ENCODE results near the gene ZSWIM6.
A peak's percentile ranks its signal among the peaks of the same experiment; 100 is the strongest.

ZSWIM6 gene

GRCh38 chr5:61307611-61308010 lies 24.4 kb upstream of the ZSWIM6 start:
- no peak for DNase-seq

- DNase-seq, result no peak
Observed at GRCh38 chr5:61308712-61309111, 23.3 kb upstream of the ZSWIM6 start.

DNA sequence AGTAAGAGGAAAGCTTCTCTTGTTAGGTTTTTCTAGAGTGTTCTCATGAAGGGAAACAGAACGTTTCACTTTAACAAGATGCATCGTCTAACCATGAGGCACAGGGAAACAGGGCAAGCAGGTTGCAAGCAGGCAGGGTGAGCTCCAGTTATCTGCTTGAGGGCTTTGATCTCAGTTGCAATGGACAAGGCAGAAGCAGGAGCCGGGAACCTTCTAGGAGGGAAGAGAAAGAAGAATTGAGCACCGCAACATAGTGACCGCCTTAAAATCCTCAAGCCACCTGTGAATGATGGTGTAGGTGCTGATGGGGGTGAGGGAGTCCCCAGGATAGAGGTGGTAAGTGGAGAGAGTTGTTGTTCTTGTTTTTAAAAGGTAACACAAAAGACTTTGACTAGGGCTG lies 22.9 kb upstream of the ZSWIM6 start:
- no peak for DNase-seq

- no peak for DNase-seq
Observed at GRCh38 chr5:61311056-61311610, 20.9 kb upstream of the ZSWIM6 start.

- DNase-seq, result no peak
Observed at GRCh38 chr5:61311836-61312808, 19.9 kb upstream of the ZSWIM6 start.

GRCh38 chr5:61313960-61314681 lies 17.9 kb upstream of the ZSWIM6 start:
- DNase-seq, result no peak

DNA sequence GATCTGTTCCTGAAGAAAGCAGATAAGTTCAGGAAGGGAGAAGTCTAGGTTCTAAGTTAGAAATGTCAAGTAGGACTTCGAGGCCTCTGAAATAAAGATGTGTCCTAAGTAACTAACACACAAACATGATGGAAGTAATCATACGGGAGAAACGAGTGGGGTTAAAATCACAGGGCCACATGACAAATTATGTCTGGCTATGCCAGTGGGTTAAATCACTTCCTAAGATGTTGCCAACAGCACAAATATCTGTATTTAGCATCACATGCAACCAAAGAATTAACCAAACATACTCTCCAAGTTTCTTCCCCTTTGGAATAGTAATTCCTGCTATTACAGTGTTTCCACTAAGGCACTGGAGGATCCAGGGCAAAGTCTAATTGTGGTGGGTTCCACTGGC lies 13.7 kb upstream of the ZSWIM6 start:
- no peak for DNase-seq

- DNase-seq, result no peak
Observed at GRCh38 chr5:61319388-61320146, 12.5 kb upstream of the ZSWIM6 start.

DNA sequence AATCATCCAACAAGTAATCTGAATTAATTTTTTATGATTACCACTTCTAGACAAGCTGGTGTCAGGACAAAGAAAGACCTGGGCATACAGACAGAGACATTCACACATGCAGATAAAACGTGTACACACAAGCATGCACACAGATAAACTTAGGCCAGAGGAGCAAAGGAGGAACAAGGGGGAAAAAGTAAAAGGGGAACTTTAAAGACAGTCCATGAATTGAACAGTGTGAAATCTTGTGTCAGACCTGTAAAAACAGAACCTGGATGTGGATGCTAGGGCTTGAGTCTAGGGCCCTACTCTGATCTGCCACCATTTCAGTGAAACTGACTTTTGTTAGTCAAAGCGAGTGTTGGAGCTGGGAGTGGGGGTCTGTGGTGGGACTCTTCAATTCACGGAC lies 11.2 kb upstream of the ZSWIM6 start:
- no peak for DNase-seq

- DNase-seq, result no peak
Observed at GRCh38 chr5:61321669-61322068, 10.4 kb upstream of the ZSWIM6 start.

DNA sequence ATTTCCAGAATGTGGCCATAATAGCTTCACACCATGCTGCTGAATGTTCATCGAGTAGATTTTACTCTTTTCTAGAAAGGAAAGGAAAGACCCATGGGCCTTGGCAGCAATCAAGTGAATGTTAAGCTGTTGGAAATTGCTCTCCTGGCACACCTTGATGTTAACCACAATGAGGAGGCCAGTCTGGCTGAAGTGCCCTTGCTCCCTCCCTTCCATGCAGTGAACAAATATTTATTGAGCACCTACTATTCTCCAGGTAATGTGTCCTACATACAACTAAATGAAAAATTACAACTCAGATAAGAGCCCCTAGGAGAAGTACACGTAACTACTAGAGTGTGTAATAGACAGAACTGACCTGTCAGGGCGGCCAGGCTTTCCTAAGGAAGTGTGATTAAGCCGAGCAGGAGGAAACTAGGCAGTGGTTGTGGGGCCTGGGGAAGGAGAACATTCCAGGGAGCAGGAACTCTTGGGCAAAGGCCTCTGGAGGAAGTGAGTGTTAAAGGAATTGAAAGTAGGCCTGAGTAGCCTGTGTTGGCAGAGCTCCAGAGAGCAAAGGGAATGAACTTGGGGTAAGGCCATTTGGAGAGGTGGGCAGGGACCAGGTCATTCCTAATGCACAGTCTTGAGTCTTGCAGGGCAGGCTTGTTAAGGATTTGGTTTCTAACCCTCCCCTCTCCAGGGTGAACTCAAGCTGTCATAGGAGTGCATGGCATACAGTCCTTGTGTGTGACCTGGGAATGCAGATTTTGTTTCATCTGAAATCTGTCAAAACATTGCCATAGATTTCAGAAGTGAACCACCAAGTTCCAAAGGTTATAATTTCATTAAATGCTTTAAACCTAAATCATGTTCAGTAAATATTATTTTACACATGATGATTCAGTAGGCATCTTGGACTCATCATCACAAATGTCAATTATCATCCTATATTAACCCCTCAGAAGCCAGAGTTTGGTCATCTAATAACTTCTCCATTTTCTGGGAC lies 9.0 kb upstream of the ZSWIM6 start:
- no peak for DNase-seq

DNA sequence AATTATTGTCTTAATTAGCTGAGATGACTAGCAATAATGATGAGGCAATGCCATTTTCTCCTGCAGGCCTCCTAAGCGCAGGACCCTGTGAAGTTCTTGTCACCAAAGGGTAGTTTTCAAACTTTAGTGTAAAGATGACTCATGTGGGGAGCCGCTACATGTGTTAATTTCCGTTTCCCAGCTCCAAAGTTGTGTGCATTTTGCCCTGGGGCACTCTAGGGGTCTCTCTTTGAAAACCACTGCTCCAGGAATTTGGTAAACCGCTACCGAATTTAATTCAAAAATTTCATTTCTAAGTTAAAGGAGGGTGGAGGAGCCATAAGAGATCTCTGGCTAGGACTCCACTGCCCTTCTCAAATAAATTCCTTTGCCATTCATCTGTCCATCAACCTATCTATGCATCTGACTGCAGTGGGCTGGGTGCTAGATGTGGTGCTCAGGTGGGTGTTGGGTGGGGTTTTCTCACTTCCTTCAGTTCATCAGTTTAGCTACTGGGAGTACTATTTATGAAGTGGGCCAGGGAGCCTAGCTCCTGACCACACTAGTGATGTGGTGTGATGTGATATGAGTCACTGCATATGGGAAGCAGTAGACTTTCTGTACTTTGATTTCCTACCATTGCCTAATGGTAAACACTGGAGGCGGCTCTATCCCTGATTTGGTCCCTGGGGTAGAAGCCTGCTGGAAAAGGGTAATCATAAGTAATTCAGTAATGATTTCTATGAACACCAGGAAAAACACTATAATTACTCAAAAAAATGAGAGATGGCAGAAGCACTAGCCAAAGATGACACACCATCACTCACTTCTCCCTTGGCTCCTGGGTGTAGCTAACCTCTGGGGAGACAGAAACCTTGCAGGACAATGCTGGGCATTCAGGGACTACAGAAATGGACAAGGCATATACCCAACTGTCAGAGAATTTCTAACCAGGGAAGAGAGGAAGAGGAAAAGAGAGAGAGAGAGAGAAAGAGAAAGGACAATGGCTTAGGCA lies 4.0 kb upstream of the ZSWIM6 start:
- DNase-seq, result no peak

GRCh38 chr5:61328791-61329549 lies 3.1 kb upstream of the ZSWIM6 start:
- no peak for DNase-seq

- peak; percentile 17 to 26 for DNase-seq
Observed at GRCh38 chr5:61329550-61330128, 2.4 kb upstream of the ZSWIM6 start.

- peak in 1 of 2 donors; percentile 22 for DNase-seq
Observed at GRCh38 chr5:61330341-61330844, 1.7 kb upstream of the ZSWIM6 start.

DNA sequence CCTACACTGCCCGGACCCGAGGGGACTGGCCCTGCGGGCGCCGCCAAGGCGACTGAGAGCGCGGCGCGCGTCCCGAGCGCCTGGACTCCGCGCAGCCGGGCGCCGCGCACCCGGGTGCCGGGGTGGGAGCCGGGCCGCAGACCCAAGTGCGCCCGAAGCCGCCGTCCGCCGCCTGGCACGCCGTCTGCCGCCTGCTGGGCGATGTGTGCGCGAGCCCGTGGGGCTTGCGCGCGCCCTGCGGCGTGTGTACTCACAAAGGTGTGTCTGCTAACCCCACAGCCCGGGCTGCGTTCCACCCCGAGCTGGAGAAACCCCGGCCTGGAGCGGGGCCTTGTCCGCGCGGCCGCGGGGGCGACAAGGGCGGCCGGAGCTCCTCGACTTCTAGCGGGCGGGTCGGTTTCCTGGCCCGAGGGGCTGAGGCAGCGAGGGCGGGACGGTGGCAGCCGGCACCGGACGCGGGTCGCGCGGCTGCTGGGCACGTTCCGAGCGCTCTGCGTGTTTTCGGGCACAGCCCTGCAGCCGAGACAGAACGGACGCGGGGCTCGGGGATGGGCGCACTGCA lies 1.1 kb upstream of the ZSWIM6 start:
- DNase-seq, result peak; percentile 68 to 73

DNA sequence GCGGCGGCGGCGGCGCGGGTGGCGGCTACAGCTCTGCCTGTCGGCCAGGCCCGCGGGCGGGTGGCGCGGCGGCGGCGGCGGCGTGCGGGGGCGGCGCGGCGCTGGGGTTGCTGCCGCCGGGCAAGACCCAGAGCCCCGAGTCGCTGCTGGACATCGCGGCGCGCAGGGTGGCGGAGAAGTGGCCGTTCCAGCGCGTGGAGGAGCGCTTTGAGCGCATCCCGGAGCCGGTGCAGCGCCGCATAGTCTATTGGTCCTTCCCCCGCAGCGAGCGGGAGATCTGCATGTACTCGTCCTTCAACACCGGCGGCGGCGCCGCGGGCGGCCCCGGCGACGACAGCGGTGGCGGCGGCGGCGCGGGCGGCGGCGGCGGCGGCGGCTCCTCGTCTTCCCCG lies 296 bp downstream of the ZSWIM6 start:
- DNase-seq, result peak; percentile 43 to 46

DNA sequence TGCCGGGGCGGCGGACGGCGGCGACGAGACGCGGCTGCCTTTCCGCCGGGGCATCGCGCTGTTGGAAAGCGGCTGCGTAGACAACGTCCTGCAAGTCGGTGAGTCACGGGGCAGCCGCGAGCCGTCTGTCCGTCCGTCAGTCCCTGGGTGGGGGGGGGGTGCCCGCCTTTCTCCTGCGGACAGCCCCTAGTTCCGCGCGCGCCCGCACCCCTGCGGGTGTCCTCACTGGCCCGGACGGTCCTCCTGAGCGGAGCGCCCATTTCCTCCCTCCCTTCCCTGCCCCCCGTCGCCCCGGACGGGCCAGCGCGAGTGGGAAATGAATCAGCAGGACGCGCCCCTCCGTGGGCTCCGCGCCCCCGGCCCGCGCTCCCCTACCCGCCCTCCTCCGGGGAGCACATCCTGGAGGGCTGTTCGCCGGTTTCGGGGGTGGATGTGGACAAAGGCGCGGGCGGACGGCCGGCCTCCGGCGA lies 828 bp downstream of the ZSWIM6 start:
- DNase-seq, result peak; percentile 20 to 24
